ENCODE data around the gene MPL.
"Not testable (repeated sequence)": the region's sequence is repeated elsewhere in the genome, so short reads cannot be mapped to it uniquely, and the experiment has no call there.

Gene MPL

DNA sequence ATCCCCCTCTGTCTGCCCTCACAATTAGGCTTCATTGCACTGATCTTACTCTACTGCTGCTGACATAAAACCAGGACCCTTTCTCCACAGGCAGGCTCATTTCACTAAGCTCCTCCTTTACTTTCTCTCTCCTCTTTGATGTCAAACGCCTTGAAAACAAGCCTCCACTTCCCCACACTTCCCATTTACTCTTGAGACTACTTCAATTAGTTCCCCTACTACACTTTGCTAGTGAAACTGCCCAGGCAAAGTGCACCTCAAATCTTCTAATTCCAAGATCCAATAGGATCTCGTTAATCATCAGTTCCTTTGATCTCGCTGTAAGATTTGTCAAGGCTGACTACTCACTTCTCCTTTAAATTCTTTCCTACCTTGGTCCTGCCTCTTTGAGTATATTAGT is 15.3 kb downstream of the MPL start:
- DNase-seq (ENCODE audit: low spot score) = no peak

DNA sequence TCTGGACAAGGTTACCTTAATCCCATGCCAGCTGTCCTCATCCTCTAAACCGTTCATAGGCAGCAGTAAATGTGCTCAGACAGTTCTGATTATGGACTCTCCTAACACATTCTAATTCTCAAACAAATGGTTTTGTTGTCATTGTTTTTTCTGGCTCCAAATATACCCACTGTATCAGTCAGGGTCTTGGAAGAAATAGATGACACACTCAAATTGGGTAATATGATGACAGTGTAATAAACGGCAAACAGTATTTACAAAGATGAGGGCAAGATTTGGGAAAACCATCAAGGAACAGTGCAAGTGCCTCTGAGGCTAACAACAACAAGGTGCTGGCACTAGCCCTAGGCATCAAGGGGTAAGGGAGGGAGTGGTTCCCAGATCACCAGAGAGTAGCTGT is 16.9 kb downstream of the MPL start:
- DNase-seq (ENCODE audit: low spot score) = no peak

DNA sequence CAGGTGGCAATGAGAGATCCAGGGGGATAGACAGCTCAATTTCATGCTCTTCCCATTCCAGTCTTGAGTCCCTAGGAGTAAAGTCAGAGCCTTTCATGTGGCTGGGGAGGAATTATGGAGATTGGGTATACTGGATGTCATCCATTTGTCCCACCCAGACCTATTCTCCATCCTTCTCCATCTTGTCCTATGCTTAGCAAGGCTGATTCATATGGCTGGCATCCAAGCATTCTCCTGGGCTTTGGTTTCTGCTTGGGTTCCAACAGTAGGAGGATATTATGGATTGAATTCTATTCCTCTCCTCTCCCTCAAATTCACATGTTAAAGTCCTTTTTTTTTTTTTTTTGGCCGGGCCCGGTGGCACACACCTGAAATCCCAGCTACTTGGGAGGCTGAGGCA is 17.3 kb downstream of the MPL start:
- DNase-seq (ENCODE audit: low spot score) = no peak

DNA sequence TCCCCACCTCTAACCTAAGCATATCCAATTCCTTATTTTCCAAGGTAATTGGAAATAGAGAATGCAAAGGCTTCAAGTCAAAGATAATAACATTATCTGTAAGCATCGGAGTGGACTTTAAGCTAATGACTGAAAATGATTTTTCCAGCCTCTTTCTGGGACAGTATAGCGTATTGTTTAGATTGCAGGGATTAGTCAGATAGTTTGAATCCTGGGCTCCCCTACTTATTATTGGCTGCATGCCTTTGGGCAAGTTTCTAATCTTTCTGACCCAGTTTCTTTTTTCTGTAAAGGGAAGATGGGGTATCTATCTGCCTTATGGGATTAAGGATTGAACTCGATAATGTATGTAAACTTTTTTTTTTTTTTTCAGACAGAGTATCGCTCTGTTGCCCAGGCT is 19.6 kb downstream of the MPL start:
- no peak for DNase-seq (ENCODE audit: low spot score)

DNA sequence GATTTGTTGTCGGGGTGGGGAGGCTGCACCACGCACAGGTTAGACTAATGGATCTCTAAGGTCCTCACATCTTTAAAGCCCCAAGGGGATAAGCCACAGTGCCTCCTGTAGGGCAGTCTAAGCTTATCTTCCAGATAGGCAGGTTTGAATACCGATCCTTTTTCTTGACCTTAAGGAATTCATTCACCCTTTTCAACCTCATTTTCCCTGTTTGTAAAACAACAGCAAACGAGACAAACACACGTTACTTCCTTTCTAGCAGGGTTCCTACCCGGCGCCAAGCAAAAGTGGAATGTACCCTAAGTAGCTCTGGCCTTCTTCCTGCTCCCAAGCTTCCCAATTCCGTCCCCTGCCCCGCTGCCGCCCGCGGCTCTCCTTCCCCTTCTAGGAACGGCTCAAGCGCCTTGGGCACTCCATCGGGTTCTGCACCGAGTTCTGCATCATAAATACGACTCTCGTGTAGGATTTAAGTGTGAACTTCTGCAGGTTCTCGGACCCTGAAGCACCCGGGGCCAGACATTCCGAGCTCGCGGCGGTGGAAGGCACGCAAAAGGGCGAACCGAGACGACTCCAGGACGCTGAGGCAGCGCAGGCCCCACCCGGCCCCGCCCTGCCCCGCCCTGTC is 20.6 kb downstream of the MPL start:
- peak; percentile 42 for DNase-seq (ENCODE audit: low spot score)

DNA sequence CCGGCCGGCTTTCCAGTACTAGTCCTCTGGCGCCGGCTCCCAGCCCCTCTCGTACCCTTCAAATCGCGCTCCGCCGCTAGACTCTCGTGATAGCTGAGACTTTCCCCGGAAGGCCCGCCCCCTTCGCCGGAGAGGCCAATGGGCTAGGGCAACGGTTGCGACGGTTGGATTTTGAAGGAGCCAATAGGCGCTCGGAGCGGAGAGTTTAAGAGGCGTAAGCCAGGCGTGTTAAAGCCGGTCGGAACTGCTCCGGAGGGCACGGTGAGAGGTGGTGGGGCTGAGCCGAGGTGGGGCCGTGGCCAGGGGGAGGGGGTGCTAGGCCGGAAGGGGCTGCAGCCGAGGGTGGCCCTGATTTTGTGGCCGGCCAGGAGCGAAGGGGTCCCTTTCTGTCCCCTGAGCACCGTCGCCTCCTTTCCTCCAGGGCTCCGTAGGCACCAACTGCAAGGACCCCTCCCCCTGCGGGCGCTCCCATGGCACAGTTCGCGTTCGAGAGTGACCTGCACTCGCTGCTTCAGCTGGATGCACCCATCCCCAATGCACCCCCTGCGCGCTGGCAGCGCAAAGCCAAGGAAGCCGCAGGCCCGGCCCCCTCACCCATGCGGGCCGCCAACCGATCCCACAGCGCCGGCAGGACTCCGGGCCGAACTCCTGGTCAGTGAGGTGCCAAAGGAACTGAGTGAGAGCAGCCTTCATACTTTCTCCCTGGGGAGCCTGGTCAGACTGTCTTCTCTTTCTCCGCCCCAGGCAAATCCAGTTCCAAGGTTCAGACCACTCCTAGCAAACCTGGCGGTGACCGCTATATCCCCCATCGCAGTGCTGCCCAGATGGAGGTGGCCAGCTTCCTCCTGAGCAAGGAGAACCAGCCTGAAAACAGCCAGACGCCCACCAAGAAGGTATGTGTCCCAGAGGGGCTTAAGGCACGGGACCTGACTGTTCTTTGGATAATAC is 21.4 kb downstream of the MPL start, which contains the start of gene CDC20:
Gene CDC20, plus strand, starts transcription at position 236 of the 948 bp plus-strand sequence. Its CDS starts 235 bp downstream, at position 471.
- peak; percentile 95 for DNase-seq (ENCODE audit: low spot score)

DNA sequence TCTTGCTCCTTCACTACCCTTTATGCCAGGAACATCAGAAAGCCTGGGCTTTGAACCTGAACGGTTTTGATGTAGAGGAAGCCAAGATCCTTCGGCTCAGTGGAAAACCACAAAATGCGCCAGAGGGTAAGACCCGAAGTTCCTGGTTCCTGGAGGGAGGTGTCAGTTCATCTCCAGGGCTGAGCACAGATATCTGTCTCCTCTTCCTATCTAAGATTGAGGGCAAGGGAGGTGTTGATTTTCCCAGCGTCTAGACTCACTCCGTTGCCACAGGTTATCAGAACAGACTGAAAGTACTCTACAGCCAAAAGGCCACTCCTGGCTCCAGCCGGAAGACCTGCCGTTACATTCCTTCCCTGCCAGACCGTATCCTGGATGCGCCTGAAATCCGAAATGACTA is 22.1 kb downstream of the MPL start:
- no peak for DNase-seq (ENCODE audit: low spot score)

DNA sequence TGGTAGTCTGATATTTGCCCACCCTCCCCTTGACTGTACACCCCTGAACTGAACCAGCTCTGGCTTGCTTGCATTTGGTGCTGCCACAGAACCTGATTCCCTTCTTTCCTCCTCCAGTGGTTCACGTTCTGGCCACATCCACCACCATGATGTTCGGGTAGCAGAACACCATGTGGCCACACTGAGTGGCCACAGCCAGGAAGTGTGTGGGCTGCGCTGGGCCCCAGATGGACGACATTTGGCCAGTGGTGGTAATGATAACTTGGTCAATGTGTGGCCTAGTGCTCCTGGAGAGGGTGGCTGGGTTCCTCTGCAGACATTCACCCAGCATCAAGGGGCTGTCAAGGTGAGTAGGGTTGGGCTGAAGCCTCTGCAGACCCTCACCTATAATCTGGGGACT is 23.0 kb downstream of the MPL start:
- no peak for DNase-seq (ENCODE audit: low spot score)

DNA sequence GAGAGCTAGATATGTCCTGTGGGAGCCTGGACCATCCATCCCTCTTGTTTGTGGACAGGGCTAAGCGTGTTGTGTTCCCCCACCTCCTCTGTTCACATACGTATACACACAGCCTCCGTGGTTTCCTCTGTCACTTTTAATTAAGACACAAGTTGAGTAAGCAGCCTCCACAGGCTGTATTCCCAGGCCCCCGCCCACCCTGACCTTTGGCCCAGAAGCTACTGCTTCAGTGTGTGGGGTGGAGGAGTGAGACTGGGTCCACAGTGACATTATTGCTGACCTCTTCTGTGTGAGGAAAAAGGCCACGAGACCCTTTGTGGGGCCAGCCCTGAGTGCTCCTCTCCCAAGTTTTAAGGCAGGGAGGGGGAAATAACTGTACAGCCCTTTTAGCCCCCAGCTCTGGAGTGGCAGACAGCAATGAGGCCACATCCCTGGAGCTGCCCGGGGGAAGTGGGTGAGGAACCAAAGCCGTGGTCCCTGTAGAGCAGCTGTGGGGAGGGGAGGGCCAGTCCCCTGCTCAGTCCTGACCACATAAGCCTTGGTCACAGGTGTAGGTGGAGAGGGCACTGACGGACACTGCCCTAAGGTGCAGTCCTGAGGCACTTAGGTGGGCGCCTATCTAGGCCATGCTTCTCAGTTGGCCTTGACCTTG is 25.8 kb downstream of the MPL start:
- no peak for DNase-seq (ENCODE audit: low spot score)

DNA sequence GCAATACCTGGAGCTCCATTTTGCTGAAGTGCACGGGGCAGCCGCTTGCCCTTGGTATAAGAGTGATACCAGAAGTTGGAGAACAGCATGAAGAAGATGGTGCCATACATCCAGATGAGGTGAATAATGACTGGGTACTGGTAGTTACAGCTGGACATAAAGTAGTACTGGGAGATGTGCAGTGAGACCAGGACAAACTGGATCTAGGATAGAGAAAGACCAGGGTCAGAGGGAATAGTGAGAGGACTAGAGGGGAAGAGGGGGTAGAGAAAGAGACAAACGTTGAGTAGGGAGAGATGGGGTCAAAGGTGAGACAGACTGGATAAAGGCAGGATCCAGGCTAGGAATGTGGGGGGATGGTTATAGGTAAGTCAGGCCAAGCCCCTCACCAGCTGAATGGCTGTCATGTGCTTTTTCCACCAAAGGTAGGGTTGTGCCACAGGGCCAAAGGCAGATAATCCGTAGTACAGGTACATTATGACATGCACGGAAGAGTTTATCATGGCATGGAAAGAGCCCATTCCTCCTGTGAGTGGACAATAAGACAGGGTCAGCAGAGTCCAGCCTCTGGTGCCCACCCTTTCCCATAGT is 26.4 kb downstream of the MPL start:
- DNase-seq (ENCODE audit: low spot score) = no peak

DNA sequence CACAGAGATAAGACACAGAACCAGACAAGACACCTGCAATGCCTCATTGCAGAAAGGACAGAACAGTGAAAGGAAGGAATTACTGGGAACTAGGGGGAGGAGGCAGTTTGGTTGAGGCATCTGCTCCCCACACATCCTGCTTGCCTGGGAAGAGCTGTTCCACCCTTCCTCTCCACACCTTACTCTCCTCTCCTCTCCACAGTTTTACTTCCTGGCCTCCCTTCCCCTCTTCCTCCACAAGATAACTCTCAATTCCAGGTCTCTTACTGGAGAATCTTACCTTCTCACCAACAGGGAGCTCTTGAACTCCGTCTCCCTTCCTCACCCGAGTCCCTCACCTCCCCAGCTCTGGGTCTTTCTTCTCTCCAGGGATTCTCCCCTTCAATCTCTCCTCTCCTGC is 28.1 kb downstream of the MPL start:
- no peak for DNase-seq (ENCODE audit: low spot score)

DNA sequence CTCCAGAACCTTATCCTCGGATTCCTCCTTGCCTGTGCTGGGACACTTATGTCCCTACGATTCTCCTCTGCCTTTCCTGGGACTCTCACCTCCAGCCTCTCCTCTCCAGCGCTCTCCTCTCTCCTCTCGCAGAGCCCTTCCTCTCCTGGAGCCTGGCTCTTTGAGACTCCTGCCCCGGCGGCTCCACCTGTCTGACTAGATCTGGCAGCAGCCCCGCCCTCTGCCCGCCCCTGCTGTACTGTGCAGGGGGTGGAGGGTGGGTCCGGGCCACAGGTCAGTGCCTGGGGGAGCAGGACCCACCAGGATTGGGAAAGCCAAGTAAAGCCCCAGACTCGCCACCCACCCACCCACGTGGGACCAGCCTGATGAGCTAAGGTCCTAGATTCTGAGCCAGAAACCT is 28.6 kb downstream of the MPL start:
- no peak for DNase-seq (ENCODE audit: low spot score)

DNA sequence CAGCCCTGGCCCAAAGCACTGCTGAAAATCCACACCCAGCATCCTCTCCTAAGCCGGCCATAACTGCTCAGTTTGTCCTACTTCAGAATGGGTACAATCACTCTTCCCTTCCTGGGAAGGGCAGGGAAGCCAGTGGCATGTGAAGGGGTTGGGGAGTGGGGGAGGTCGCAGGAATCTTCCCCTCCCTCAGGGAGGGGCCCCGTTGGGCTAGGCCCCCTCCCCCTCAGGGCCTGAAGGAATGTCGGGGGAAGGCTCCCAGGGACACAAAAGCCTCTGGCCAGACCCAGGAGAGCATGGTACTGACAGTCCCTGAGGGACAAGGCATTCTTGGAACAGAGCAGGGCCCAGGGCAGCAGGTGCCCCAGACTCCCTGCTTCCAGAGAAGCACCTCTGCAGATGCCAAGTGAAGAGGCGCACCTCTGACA is 29.0 kb downstream of the MPL start:
- no peak for DNase-seq (ENCODE audit: low spot score)

DNA sequence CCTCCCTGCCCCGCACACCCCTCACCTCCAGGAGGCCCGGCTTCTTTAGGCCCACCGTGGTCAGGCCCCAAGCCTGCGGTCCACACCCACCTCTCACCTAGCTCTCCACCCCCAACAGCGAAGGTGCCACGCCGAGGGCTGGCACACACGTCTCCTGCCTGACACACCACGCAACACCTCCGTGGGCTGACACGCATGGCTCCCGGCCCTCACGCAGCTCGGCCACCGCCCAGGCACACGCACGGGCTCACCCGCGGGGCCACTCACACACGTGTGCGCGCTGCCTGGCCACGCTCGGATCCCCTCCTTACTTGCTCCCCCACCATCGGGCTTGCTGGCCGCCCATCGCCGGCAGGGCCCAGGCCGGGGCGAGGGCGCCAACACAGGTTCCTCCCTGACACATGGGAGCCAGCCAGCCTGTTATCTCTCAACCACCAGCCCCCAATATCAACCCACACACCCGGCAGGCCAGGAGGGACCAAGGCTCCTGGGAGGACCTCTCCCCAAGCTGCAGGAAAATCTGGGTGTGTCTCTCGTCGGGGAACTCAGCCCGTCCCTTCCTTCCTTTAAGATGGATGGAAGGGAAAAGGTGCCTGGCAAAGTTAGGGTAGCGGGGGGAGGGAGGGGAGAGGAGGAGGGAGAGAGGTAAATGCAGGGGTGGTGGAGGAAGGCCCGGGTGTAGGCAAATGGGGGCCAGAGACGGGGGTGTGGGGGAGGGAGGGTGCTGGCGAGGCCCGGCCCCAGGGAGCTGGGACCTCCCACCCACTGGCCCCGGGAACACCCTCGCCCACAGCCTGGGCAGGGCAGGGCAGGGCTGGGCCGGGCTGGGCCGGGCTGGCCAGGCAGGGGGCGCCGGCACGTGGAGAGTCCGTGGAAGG is 29.6 kb downstream of the MPL start:
- peak; percentile 16 for DNase-seq (ENCODE audit: low spot score)

DNA sequence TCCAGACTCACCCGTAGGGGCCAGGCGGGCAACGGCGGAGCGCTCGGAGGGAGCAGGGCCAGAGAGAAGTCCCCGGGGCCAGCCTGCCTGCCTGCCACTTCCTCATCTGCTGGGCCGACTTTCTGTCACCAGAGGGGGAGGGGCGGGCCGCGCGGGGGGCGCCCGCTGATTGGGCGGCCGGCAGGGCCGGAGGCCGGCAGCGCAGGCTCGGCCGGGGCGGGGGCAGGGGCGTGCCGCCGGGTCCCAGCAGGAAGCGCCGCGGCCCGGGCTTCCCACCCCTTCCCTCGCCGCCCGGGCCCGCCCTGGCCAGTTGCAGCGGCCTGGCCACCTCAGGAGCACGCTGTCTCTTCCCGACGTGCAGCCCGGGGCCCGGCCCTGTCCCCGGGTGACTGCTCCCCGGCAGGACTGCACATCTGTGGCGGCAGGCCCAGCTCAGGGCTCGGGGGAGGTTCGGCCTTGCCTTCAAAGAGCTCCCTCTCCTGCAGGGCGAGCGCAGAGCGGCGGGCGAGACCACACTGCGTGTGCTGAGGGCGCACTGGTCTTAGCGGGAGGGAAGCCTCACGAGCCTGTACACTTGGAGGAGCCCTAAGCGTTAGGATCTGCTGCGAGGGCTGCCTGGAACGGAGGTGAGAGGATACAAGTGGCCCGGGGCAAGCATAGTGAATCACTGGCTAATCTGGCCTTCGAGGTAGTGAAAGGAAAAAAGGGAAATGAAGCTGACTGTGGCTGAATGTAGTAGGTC is 30.5 kb downstream of the MPL start, which contains the start of gene ELOVL1:
Gene ELOVL1, minus strand, starts transcription at position 108 of the 742 bp plus-strand sequence. CDS start 2,402 bp downstream, outside the sequence.
- DNase-seq (ENCODE audit: low spot score) = peak; percentile 81

DNA sequence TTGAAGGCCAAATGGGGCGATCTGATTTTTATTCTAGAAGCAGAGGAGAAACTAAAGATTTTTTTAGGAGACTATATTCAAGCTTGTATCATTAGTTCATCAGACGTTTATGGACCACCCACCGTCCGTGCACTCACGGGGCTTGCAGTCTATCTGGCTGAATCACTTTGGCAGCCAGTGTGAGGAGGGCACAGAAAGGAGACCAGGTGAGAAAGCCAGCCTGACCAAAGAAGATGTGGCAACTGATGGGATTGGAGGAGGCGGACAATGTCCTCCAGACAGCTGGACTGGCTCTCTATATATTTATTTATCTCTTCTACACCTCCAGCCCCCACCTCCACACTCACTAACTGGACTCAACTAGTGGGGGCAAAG is 31.0 kb downstream of the MPL start:
- DNase-seq (ENCODE audit: low spot score) = no peak

DNA sequence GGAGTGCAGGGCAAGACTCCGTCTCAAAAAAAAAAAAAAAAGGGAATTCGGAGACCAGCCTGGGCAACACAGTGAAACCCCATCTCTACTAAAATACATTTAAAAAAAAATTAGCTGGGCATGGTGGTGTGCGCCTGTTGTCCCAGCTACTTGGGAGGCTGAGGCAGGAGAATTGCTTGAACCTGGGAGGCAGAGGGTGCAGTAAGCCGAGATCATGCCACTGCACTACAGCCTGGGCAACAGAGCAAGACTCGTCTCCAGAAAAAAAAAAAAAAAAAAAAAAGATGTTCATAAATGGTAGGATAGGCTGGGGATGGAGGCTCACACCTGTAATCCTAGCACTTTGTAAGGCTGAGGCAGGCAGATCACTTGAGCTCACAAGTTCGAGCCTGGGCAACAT is 32.2 kb downstream of the MPL start:
- not testable (repeated sequence) for DNase-seq (ENCODE audit: low spot score)

DNA sequence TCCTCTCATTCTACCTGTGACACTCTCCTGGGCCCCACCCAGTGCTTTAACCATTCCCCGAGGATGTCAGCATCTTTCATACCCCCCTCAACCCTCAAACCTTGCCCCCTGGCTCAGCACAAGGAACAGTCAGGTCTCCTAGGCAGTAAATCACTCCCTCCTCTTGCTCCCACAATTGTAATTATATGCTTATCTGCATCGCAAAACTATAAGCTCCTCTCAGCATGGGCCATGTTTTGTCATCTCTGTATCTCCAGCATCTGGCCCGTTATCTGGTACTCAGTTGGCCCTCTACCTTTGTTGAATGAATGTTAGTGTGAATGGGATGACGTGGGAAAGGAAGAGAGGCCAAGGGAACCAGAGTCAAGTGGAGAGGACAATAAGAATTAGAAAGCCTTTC is 32.9 kb downstream of the MPL start:
- DNase-seq (ENCODE audit: low spot score) = no peak

DNA sequence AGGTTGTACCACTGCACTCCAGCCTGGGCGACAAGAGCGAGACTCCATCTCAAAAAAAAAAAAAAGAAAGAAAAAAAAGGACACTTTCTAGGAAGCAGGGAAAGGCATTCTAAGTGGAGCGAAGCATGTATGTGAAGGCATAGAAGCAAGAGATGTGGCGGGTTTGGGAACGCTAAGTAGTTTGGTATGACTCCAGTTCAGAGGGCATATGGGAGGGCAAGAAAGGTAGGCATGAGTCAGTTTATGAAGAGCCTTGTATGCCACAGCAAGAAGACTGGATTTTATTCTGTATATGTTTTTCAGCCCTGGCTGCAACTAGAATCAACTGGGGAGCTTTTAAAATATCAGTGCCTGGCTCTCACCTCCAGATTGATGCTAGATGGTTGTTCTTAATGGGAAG is 34.6 kb downstream of the MPL start:
- DNase-seq (ENCODE audit: low spot score) = no peak

Measured in SK-N-DZ (cell line).